ENCODE data around the gene SH3BGRL2.

The SH3BGRL2 gene

GRCh38 chr6:79694623-79695343 lies 63.7 kb downstream of the SH3BGRL2 start:
- no peak for DNase-seq (ENCODE audit: low read depth in 2 of 3, low spot score in 1 of 3)

GRCh38 chr6:79697430-79697829 lies 66.3 kb downstream of the SH3BGRL2 start:
- DNase-seq (ENCODE audit: low read depth in 2 of 3, low spot score in 1 of 3): no peak

DNA sequence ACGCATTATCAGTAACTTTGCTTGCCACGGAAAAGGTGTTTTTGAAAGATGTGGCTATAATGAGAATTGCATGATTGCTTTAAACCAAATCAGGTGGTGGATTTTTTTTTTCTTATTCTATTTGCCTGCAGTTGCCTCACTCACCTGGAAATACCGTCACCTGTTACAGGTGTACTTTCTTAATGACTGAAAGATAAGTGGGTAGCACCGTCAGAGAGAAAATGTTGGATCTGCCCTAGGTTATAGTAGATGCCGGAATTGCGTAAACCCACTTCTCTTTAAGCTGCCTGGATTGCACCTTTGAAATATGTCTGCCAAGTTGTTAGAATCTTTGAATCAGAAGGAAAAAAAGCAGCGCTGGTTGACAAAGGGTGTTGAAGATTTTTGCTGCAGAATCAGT lies 68.5 kb downstream of the SH3BGRL2 start:
- no peak for DNase-seq (ENCODE audit: low read depth in 2 of 3, low spot score in 1 of 3)

GRCh38 chr6:79702691-79703090 lies 71.6 kb downstream of the SH3BGRL2 start:
- DNase-seq (ENCODE audit: low read depth in 2 of 3, low spot score in 1 of 3): peak in 1 of 3 donors; percentile 4

- DNase-seq (ENCODE audit: low read depth in 2 of 3, low spot score in 1 of 3): no peak
These were observed 73.1 kb downstream of the SH3BGRL2 start for GRCh38 chr6:79704200-79704599.

GRCh38 chr6:79705456-79705995 lies 74.4 kb downstream of the SH3BGRL2 start:
- DNase-seq (ENCODE audit: low read depth in 2 of 3, low spot score in 1 of 3): no peak

GRCh38 chr6:79706527-79706926 lies 75.4 kb downstream of the SH3BGRL2 start:
- no peak for DNase-seq (ENCODE audit: low read depth in 2 of 3, low spot score in 1 of 3)

- DNase-seq (ENCODE audit: low read depth in 2 of 3, low spot score in 1 of 3): no peak
These were observed 76.5 kb downstream of the SH3BGRL2 start for GRCh38 chr6:79707621-79708020.

GRCh38 chr6:79708095-79708791 lies 77.1 kb downstream of the SH3BGRL2 start:
- no peak for DNase-seq (ENCODE audit: low read depth in 2 of 3, low spot score in 1 of 3)

- no peak for DNase-seq (ENCODE audit: low read depth in 2 of 3, low spot score in 1 of 3)
These were observed 79.0 kb downstream of the SH3BGRL2 start for GRCh38 chr6:79710127-79710526.

DNA sequence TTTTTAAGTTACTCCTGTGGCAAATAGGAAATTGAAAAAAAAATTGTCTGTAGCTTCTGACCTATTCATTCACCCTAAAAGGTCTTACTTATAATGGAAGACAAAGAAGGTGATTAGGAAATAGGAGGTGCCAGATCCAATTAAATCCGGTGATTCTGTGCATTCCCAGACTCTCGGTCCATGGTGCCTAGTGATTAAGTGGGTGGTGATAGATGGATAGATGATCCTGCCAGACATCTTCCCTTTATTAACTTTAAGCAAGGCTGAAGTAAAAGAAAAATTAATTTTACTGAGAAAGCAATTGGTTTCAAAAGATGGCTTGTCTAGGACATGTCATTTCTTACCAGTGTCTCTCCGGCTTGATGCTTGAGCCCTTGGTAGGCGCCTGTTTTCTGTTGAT lies 80.0 kb downstream of the SH3BGRL2 start:
- DNase-seq (ENCODE audit: low read depth in 2 of 3, low spot score in 1 of 3): no peak

- DNase-seq (ENCODE audit: low read depth in 2 of 3, low spot score in 1 of 3): no peak
These were observed 81.0 kb downstream of the SH3BGRL2 start for GRCh38 chr6:79712144-79712543.

DNA sequence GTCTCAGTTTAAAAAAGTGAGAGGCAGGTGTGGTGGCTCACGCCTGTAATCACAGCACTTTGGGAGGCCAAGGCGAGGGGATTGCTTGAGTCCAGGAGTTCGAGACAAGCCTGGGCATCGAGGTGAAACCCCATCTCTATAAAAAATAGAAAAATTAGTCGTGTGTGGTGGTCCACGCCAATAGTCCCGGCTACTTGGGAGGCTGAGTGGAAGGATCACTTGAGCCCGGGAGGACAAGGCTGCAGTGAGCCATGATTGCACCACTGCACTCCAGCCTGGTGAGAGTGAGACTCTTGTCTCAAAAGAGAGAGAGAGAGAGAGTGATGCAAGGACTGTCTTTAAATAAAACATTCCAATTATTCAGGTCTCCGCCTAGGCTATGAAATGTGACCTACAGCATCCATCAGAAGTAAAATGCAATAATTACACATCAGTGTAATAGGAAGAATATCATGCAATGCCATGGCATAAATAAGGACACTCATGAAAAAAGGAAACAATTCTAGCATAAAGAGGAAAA lies 81.5 kb downstream of the SH3BGRL2 start:
- DNase-seq (ENCODE audit: low read depth in 2 of 3, low spot score in 1 of 3): no peak

- peak in 2 of 3 donors; percentile 14 to 34 for DNase-seq (ENCODE audit: low read depth in 2 of 3, low spot score in 1 of 3)
These were observed 82.7 kb downstream of the SH3BGRL2 start for GRCh38 chr6:79713701-79714322.

- no peak for DNase-seq (ENCODE audit: low read depth in 2 of 3, low spot score in 1 of 3)
These were observed 86.9 kb downstream of the SH3BGRL2 start for GRCh38 chr6:79717989-79718388.

DNA sequence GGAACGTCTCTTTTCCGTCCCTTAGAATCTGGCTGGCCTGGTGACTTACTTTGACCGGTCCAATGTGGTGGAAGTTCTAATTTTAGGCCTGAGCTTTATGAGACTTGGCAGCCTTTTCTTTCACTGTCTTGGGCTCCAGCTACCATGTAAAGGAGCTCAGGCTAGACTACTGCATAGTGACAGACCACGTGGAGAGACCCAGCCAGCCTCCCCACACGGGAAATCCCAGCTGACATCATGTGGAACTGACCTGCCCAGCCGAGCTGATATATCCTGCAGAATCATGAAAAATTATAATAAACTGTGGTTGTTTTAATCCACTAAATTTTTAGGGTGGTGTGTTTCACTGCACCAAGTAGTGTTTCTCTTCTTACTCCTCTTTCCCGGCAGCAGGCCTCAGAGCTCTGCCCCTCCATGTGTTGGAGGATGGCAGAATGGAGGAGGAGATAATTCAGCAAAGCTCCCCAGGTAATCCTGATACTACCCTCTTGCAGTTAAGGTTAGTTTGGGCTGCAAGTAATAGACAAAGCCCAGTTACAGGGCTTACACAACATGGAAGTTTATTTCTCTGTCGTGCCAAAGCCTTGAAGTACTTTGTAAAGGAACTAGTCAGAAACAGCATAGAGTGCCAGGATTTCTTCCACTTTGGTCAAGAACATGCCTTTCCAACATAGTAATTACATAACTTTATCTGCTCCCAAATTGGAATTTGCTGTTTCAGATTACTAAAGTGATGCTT lies 87.5 kb downstream of the SH3BGRL2 start:
- DNase-seq (ENCODE audit: low read depth in 2 of 3, low spot score in 1 of 3): no peak

DNA sequence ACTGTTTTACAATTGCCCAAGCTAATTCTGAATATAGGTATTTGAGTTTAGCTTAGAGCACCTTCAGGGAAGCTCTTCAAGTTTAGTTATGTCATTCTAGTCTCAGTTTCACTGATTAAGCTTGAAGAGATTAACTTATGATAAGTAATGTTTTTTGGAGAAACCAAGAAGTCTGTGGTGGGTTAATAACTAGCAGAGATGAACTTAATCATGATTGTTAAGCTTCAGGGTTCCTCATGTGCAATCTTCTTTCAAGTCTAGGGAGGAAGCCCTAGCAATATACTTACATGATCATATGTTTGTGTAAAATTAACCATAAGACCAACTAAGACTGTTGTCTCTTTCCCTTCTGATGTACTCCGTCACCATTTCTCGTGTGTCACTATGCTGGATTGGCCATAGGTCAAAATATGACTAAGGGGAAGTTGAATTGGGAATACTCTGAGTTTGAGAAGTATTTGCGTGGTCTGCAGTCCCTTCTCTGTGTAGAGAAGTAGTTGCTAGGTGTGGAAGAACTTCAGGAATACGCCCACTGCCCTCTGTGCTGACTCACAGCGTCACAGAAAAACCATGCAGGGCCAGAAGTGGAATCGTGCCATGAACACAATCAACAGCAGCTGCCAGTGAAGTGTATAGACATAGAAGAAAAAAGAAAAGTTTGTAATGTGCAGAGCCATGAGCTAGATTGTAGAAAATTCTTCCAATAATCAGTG lies 88.3 kb downstream of the SH3BGRL2 start:
- DNase-seq (ENCODE audit: low read depth in 2 of 3, low spot score in 1 of 3): no peak

- no peak for DNase-seq (ENCODE audit: low read depth in 2 of 3, low spot score in 1 of 3)
These were observed 93.7 kb downstream of the SH3BGRL2 start for GRCh38 chr6:79724816-79725215.

DNA sequence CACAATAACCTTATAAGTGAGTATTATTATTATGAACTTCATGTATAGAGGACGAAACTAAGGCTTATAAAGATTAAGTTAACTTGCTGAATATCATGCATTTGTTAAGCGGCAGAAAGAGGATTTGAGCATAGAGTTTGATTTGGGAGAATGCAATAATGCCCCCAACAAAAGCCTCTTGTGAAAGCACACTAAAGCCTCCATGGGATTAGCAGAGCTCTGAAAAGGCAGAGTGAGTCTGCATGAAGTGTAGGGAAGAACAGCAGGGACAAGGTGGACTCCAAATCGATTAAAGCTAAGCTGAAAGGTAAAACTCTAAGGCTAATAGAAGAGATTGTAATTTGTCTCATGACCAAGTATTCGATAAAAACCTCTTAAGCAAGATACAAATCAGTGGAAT lies 100.3 kb downstream of the SH3BGRL2 start:
- no peak for DNase-seq (ENCODE audit: low read depth in 2 of 3, low spot score in 1 of 3)

DNA sequence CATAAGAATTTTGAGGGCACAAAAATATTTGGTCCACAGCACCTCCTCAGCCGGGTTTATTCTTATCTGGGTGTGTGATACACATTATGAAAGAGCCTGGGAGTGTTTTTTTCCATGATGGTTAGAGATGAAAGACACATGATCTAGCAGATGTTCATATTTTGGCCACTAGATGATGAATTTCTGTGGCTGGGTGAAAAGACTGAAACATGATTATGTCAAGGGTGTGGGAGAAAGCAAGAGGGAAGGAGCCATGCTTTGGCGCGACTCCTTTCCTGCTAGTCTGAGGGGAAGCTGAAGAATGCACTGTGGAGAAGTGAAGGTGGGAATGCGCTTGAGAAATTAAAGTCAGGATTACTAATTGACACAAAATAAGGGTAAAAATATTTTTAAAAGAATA lies 102.3 kb downstream of the SH3BGRL2 start:
- DNase-seq (ENCODE audit: low read depth in 2 of 3, low spot score in 1 of 3): no peak
